Heart left ventricle (tissue), 16 donors: ENCODE measurements around the gene SLC4A2. TPM values are rescaled to one million over a fixed set of nuclear protein-coding genes. Genes with fewer than 3 reads are reported as not detected.
"Not testable (repeated sequence)": the region's sequence is repeated elsewhere in the genome, so short reads cannot be mapped to it uniquely, and the experiment has no call there.

Experiments used
- ATAC-seq, 4 donors: fragments of 200-7000 bp; cut with Tn5 transposase; one replicate each; pipeline ENCODE4 v1.9.1; 2020 to 2022; ENCODE audit warnings: moderate library complexity in 4 of 4, mild to moderate bottlenecking in 3 of 4, moderate number of reproducible peaks in 1 of 4
- DNase-seq, 5 donors: peaks; one replicate each; pipeline ENCODE4 v3.0.0-alpha.2; 2020
- H3K27ac ChIP-seq, 12 donors: fragments of 200-600 bp; sonication (generic) in 4 of 12; one replicate each; pipeline versions ENCODE4 v1.5.0 to v1.8.0; 2016 to 2022; ENCODE audit warnings: mild to moderate bottlenecking in 2 of 12
- H3K27me3 ChIP-seq, 9 donors: fragments of 200-600 bp; sonication (generic) in 2 of 9; one replicate each; pipeline versions ENCODE4 v1.5.1 to v1.8.0; 2016 to 2022; ENCODE audit warnings: mild to moderate bottlenecking in 3 of 9
- H3K36me3 ChIP-seq, 9 donors: fragments of 200-600 bp; sonication (generic) in 2 of 9; one replicate each; pipeline versions ENCODE4 v1.5.0 to v1.8.0; 2018 to 2022; ENCODE audit warnings: mild to moderate bottlenecking in 2 of 9
- H3K4me1 ChIP-seq, 12 donors: fragments of 200-600 bp; sonication (generic) in 4 of 12; one replicate each; pipeline versions ENCODE4 v1.5.0 to v1.8.0; 2016 to 2022; ENCODE audit warnings: mild to moderate bottlenecking in 3 of 12
- H3K4me3 ChIP-seq, 12 donors: fragments of 200-600 bp; sonication (generic) in 4 of 12; one replicate each; pipeline versions ENCODE4 v1.5.0 to v1.8.0; 2017 to 2022; ENCODE audit warnings: mild to moderate bottlenecking in 9 of 12, moderate library complexity in 4 of 12
- H3K9me3 ChIP-seq, 12 donors: fragments of 200-600 bp; sonication (generic) in 4 of 12; one replicate each; pipeline versions ENCODE4 v1.5.0 to v1.8.0; 2016 to 2022; ENCODE audit warnings: mild to moderate bottlenecking in 1 of 12
- CTCF ChIP-seq, 12 donors: fragments of 200-600 bp; sonication (generic) in 4 of 12; IDR thresholded peaks; one replicate each; pipeline versions ENCODE4 v1.5.0 to v1.8.0; 2018 to 2022; ENCODE audit warnings: antibody characterized with exemption in 12 of 12, mild to moderate bottlenecking in 5 of 12
- POLR2A ChIP-seq, 2 donors: fragments of 450-650 bp; IDR thresholded peaks; one replicate each; pipeline ENCODE4 v1.6.1; 2017; ENCODE audit warnings: antibody characterized with exemption in 2 of 2, mild to moderate bottlenecking in 2 of 2, moderate library complexity in 2 of 2
- WGBS, 4 donors: extraction: QIAGEN DNeasy Blood & Tissue Kit in 2 of 4; methylation state at CpG; one replicate each; pipeline versions ENCODE4 v1.1.5 to v1.1.7; 2013 to 2018; 5-methylcytosine and 5-hydroxymethylcytosine counted together
- intact Hi-C, 10 donors: fragments of 100-400 bp; cut with DNase I; formaldehyde crosslinking; loops; one replicate each; pipeline versions ENCODE4 v1.11.1 to v1.14.2; 2022
- polyA plus RNA-seq, 2 donors: library from polyadenylated mRNA; stranded (reverse); fragments of 200-250 nt; gene quantifications; one replicate each; pipeline ENCODE4 v1.2.3, GENCODE V29; 2013
- total RNA-seq, 9 donors: library from RNA; depleted of rRNA in 2 of 9; stranded (reverse); fragments of >200 nt in 2 of 9; fragmentation: NEBNext Ultra II Directional in 3 of 9; extraction: Animal tissue kit (Norgen Biotek cat#: 25700) in 3 of 9; gene quantifications; one replicate each; pipeline versions ENCODE4 v1.1.0 to v1.2.4, GENCODE V29; 2016 to 2023
- donor health status: ischemic (EF 13 %, LVEDD 7.1; RV severe dilation, severe dysfunction).
- donor health status: healthy with polysubstance abuse.
- donor health status: DM: no; HTN: yes; CAD: no.
- donor health status: DM: no; HTN: no; CAD: no.
- donor health status: ischemic (EF 25% LVEDD 6.9; RV normal size, moderate dysfunction).
- donor health status: ischemic (EF 25% LVEDD 5.7; RV mildly dilated, moderate dysfunction).
- donor health status: healthy.
- donor health status: DM: yes; HTN: yes; CAD: no.
- donor health status: ischemic (EF 35%, LVEDD 5.7; RV mildly dilated, moderate dysfunction).
- donor health status: nonischemic (EF 11% LVEDD 7.7; RV severe dilation, severe dysfunction).
- donor health status: DM: yes; HTN: yes; CAD: no.
- donor health status: PGD.
- donor health status: ischemic (EF 29% LVEDD 5.4; RV normal size, mild dysfunction).
- donor health status: nonischemic (EF 23%, LVEDD 6.1; RV moderate dilation, normal function).

The SLC4A2 gene
- total and polyA plus RNA-seq, 11 donors = 44.1 to 113 (median 68.3) TPM

DNA sequence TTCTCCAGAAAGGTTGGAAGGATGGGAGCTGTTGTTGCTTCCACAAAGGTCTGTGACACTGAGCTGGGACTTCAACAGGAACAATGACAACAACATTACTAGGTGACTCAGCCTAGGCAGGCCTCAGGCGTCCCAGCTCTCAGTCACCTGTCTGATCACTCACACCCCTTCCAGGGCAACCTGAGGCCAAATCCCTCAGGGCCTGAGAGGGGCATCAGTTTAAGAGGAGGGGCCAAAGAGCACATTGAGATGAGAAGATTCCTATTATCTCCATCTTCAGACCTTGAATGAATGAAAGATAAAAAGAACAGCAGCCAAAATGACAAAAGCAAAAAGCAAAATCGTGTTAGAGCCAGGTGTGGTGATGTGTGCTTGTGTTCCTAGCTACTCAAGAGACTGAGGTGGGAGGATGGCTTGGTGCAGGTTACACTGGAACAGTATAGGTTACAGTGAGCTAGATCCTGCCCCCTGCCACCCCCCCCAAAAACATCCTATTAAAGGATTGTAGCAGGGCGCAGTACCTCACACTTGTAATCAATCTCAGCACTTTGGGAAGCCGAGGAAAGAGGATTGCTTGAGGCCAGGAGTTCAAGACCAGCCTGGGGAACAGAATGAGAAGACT lies 34.8 kb upstream of the SLC4A2 start, which contains the start of gene ATG9B:
Gene ATG9B (minus strand): TSS at position 60 of the 622 bp plus-strand sequence. CDS start 71 bp downstream, outside the sequence.
- WGBS, 4 donors = 73 to 91% (median 85%) methylated on average over 4 of the region's 4 CpGs
- no peak for DNase-seq

DNA sequence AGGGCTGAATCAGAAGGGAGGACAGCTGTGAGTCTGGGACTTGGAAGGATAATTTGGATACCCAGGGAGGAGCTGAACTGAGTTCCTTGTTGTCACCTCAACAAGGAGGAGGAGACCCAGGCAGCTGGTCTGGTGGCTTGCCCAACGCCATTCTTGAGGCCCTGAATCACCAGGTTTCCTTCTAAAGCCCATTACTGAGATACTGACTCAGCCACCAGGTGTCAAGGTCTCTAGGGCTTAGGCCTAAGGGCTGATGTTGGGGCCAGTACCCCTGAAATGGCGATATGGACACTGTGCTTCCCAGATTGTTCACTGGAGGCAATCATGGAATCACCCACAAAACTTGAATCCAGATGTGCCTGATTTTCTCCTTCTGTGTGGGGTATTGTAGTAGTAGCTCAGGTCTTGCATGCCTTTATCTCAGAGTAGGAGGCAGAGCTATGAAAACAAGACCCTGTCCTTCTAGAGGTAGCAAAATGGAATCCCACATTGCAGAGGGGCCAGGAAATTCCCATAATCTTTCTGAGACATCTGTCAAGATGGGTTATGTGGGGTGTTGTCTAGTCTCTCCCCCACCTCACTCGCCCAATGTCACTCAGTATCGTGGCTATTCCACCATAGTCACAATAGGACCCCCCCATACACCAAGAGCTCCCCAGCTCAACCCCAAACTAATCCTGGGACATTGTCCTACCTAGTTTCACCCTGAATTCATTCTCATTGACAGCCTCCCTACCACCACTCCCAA lies 33.3 kb upstream of the SLC4A2 start:
- WGBS, 4 donors = 82 to 94% (median 89%) methylated on average over 4 of the region's 4 CpGs
- H3K27me3 ChIP-seq = peaks cover 0 to 10% (median 0%) of the 10 kb centered on the region in 9 donors
- ATAC-seq (no peak), DNase-seq (no peak)
- peaks cover 0 to 3% (median 0%) of the 10 kb centered on the region in 9 donors for H3K36me3 ChIP-seq
- H3K4me1 ChIP-seq = peaks cover 0 to 22% (median 15%) of the 10 kb centered on the region in 12 donors
- no peak overlapping the region for H3K4me3 ChIP-seq
- intact Hi-C loops = loop anchor here in 3 of 10 donors (5.0 to 10.0 kb wide), 3 partner anchors 69 to 659 kb away; partner anchors contain the start of gene REPIN1 (in 1 of the 3)
- no peaks in the 10 kb centered on the region for H3K9me3 ChIP-seq
- TF ChIP-seq CTCF (IDR thresholded peaks at IDR 0.05) (no peak), POLR2A (IDR thresholded peaks at IDR 0.05) (no peak)
- no peak overlapping the region for H3K27ac ChIP-seq

More for the DNA sequence above, 34.8 kb upstream of the SLC4A2 start, which contains the start of gene ATG9B:
- intact Hi-C loops = loop anchor here in 3 of 10 donors (5.0 to 10.0 kb wide), 3 partner anchors 70 to 657 kb away; partner anchors contain the start of gene REPIN1 (in 1 of the 3)
- peaks cover 0 to 21% (median 11%) of the 10 kb centered on the region in 9 donors for H3K27me3 ChIP-seq
- no peak for TF ChIP-seq CTCF (IDR thresholded peaks at IDR 0.05)
- TF ChIP-seq POLR2A (IDR thresholded peaks at IDR 0.05) = no peak
- ATAC-seq = no peak
- H3K36me3 ChIP-seq = no peaks in the 10 kb centered on the region
- H3K27ac ChIP-seq = no peak within 1 kb of the TSS
- no peaks in the 10 kb centered on the region for H3K9me3 ChIP-seq
- H3K4me1 ChIP-seq = peaks cover 0 to 16% (median 13%) of the 10 kb centered on the region in 12 donors
- H3K4me3 ChIP-seq = no peak within 1 kb of the TSS

DNA sequence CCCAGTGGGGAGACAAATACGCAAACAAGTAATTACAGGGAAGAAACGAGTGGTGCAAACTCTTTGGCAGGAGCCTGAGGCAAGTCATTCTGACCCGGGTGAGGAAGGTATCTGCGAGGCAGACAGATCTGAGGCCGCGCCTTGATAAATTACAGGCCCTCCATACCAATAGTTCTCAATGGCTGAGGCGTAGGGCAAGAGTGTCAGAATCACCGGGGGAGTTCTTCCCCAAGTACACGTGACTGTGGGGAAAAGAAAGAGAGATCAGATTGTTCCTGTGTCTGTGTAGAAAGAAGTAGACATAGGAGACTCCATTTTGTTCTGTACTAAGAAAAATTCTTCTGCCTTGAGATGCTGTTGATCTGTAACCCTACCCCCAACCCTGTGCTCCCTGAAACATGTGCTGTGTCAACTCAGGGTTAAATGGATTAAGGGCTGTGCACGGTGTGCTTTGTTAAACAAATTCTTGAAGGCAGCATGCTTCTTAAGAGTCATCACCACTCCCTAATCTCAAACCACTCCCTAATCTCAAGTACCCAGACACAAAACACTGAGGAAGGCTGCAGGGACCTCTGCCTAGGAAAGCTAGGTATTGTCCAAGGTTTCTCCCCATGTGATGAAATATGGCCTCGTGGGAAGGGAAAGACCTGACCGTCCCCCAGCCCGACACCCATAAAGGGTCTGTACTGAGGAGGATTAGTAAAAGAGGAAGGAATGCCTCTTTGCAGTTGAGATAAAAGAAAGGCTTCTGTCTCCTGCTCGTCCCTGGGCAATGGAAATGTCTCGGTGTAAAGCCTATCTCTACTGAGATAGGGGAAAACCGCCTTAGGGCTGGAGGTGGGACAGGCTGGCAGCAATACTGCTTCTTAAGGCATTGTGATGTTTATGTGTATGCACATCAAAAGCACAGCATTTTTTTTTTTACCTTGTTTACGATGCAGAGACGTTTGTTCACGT lies 32.3 kb upstream of the SLC4A2 start:
- Histone ChIP-seq H3K4me1 (peaks cover 0 to 22% (median 15%) of the 10 kb centered on the region in 12 donors), H3K4me3 (peak overlapping the region in 5 of 12 donors; percentile 69 to 81 (median 76)), H3K36me3 (peaks cover 0 to 10% (median 0%) of the 10 kb centered on the region in 9 donors), H3K27ac (peak overlapping the region in 2 of 12 donors; percentile 72 to 83)
- intact Hi-C loops = loop anchor here in 3 of 10 donors (5.0 to 10.0 kb wide), 3 partner anchors 68 to 660 kb away; partner anchors contain the start of gene REPIN1 (in 1 of the 3)
- H3K27me3 ChIP-seq, DNase-seq, H3K9me3 ChIP-seq, ATAC-seq: not testable (repeated sequence)
- WGBS, 4 donors = 44 to 52% (median 48%) methylated on average over 19 of the region's 19 CpGs

- H3K27me3 ChIP-seq, DNase-seq, ATAC-seq, H3K9me3 ChIP-seq: not testable (repeated sequence)
- Histone ChIP-seq H3K4me1 (peaks cover 0 to 22% (median 15%) of the 10 kb centered on the region in 12 donors), H3K36me3 (peaks cover 0 to 13% (median 2%) of the 10 kb centered on the region in 9 donors), H3K4me3 (peak overlapping the region in 11 of 12 donors; percentile 62 to 91 (median 77)), H3K27ac (peak overlapping the region in 11 of 12 donors; percentile 17 to 90 (median 81))
- WGBS, 4 donors = 6 to 15% (median 11%) methylated on average over 16 of the region's 16 CpGs
- intact Hi-C loops = loop anchor here in 7 of 10 donors (1.0 to 10.0 kb wide), 11 partner anchors 31 to 660 kb away; partner anchors contain the start of genes SLC4A2 (in 3 of the 7), AGAP3 (in 1 of the 7) and REPIN1 (in 1 of the 7)
Observed at GRCh38 chr7:151027728-151028130, 31.7 kb upstream of the SLC4A2 start.
